ENCODE results near the gene SLC26A8.
"Not testable (repeated sequence)": the region's sequence is repeated elsewhere in the genome, so short reads cannot be mapped to it uniquely, and the experiment has no call there.

The SLC26A8 gene

DNA sequence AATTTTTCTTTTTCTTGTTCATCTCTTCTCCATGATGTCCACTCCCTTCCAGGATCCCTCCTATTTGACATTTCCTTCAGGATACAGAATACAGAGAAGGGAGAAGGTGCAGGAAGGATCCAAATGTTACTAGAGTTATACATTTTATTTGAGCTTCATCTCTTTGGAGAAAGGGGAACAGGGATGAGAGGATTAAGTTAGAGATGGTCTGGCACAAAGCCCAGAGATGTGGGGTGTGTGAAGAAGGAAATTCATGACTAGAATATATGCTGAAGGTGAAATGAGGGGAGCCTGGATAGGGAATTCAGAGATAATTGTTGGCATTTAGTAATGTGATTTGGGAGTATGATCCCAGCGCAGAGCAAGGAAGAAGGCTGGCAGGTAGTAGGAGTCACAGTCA, 81.1 kb downstream of the SLC26A8 start:
- in situ Hi-C loops (cut with HindIII; ENCODE audit: low sequenced_read_pairs): no loop called here

DNA sequence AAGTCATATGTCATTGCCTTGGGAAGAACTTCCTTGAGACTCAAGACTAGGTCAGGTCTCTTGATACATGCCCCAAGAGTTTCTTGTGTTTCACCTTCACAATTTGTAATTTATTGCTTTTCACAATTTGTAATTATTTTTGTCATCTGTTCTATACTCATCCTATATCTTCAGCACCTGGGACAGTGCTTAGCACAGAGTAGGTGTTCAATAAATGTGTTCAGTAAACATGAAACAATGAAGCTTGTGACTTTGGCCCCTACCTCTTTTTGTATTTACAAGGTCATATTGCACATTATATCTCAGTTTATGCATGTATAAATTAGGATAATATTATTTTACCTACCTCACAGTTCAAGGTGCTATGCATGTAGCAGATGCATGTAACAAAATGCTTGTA, 82.1 kb downstream of the SLC26A8 start:
- TF ChIP-seq, protein P1, sequence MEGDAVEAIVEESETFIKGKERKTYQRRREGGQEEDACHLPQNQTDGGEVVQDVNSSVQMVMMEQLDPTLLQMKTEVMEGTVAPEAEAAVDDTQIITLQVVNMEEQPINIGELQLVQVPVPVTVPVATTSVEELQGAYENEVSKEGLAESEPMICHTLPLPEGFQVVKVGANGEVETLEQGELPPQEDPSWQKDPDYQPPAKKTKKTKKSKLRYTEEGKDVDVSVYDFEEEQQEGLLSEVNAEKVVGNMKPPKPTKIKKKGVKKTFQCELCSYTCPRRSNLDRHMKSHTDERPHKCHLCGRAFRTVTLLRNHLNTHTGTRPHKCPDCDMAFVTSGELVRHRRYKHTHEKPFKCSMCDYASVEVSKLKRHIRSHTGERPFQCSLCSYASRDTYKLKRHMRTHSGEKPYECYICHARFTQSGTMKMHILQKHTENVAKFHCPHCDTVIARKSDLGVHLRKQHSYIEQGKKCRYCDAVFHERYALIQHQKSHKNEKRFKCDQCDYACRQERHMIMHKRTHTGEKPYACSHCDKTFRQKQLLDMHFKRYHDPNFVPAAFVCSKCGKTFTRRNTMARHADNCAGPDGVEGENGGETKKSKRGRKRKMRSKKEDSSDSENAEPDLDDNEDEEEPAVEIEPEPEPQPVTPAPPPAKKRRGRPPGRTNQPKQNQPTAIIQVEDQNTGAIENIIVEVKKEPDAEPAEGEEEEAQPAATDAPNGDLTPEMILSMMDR (IDR thresholded peaks at IDR 0.05; ENCODE audit: low read depth, low read length): no peak
- no peak for DNase-seq (ENCODE audit: low read depth, low spot score)
- in situ Hi-C loops (cut with HindIII; ENCODE audit: low sequenced_read_pairs): no loop called here
- no peak overlapping the region for H3K4me3 ChIP-seq (ENCODE audit: low read depth, low read length)

More for the DNA sequence above, 81.1 kb downstream of the SLC26A8 start:
- H3K4me3 ChIP-seq (ENCODE audit: low read depth, low read length): no peak overlapping the region
- TF ChIP-seq, protein P1 (IDR thresholded peaks at IDR 0.05; ENCODE audit: low read depth, low read length): no peak
- no peak for DNase-seq (ENCODE audit: low read depth, low spot score)

DNA sequence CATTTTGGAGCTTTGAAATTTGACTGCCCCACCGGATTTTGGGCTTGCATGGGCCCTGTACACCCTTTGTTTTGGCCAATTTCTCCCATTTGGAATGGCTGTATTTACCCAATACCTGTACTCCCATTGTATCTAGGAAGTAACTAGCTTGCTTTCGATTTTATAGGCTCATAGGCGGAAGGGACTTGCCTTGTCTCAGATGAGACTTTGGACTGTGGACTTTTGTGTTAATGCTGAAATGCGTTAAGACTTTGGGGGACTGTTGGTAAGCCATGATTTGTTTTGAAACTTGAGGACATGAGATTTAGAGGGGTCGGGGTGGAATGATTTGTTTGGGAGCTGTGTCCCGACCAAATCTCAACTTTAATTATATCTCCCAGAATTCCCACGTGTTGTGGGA, 83.3 kb downstream of the SLC26A8 start:
- DNase-seq (ENCODE audit: low read depth, low spot score); H3K4me3 ChIP-seq (ENCODE audit: low read depth, low read length); in situ Hi-C loops (cut with HindIII; ENCODE audit: low sequenced_read_pairs): not testable (repeated sequence)

DNA sequence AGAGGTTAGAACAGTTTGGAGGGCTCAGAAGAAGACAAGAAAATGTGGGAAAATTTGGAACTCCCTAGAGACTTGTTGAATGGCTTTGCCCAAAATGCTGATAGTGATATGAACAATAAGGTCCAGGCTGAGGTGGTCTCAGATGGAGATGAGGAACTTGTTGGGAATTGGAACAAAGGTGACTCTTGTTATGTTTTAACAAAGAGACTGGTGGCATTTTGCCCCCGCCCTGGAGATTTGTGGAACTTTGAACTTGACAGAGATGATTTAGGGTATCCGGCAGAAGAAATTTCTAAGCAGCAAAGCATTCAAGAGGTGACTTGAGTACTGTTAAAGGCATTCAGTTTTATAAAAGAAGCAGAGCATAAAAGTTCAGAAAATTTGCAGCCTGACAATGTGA, 84.4 kb downstream of the SLC26A8 start:
- DNase-seq (ENCODE audit: low read depth, low spot score); in situ Hi-C loops (cut with HindIII; ENCODE audit: low sequenced_read_pairs); H3K4me3 ChIP-seq (ENCODE audit: low read depth, low read length): not testable (repeated sequence)

DNA sequence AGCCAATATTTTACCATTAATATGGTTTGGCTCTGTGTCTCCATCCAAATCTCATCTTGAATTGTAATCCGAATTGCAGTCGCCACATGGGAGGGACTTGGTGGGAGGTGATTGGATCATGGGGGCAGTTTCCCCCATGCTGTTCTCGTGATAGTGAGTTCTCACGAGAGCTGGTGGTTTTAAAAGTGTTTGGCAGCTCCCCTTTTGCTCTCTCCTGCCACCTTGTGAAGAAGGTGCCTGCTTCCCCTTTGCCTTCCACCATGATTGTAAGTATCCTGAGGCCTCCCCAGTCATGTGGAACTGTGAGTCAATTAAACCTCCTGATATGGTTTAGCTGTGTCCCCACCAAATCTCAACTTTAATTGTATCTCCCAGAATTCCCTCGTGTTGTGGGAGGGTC, 85.2 kb downstream of the SLC26A8 start:
- in situ Hi-C loops (cut with HindIII; ENCODE audit: low sequenced_read_pairs); DNase-seq (ENCODE audit: low read depth, low spot score); H3K4me3 ChIP-seq (ENCODE audit: low read depth, low read length): not testable (repeated sequence)

DNA sequence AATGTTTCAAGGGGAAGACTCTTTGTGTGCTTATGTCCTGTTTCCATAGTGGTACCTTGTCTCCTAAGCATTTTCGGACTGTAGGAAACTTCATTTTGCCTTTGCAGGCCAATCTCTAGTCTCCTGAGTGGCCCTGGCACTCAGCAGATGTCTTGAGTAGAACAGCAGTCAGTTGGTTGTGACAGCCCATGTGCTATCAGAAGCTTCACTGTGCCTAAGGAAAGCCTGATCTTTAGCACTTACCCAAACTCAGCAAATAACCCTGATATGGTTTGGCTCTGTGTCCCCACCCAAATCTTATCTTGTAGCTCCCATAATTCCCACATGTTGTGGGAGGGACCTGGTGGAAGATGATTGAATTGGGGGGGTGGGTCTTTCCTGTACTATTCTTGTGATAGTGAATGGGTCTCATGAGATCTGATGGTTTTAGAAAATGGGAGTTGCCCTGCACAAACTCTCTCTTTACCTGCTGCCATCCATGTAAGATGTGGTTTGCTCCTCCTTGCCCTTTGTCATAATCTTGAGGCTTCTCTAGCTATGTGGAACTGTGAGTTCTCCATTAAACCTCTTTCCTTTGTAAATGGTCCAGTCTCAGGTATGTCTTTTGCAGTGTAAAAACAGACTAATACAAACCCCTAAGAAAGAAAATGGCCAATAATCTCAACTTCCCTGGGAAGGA, 87.6 kb downstream of the SLC26A8 start:
- no peak for DNase-seq (ENCODE audit: low read depth, low spot score)
- in situ Hi-C loops (cut with HindIII; ENCODE audit: low sequenced_read_pairs): no loop called here
- TF ChIP-seq, protein P1 (IDR thresholded peaks at IDR 0.05; ENCODE audit: low read depth, low read length): no peak
- H3K4me3 ChIP-seq (ENCODE audit: low read depth, low read length): no peak overlapping the region

DNA sequence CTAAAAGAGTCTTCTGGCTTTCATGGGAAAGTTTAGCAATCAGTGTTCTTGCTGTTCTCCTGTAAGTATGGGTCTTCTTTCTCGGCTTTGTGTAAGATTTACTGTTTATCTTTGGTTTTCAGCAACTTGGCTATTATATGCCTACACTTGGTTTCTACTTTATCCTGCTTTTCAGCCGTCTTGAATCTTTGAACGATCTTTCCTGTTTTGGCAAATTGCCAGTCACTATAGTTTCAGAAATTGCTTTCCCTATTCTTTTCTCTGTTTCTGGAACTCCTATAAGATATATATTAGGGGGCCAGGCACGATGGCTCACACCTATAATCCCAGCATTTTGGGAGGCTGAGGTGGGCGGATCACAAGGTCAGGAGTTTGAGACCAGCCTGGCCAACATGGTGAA, 89.0 kb downstream of the SLC26A8 start:
- no peak overlapping the region for H3K4me3 ChIP-seq (ENCODE audit: low read depth, low read length)
- DNase-seq (ENCODE audit: low read depth, low spot score): no peak
- in situ Hi-C loops (cut with HindIII; ENCODE audit: low sequenced_read_pairs): no loop called here
- TF ChIP-seq, protein P1 (IDR thresholded peaks at IDR 0.05; ENCODE audit: low read depth, low read length): no peak

DNA sequence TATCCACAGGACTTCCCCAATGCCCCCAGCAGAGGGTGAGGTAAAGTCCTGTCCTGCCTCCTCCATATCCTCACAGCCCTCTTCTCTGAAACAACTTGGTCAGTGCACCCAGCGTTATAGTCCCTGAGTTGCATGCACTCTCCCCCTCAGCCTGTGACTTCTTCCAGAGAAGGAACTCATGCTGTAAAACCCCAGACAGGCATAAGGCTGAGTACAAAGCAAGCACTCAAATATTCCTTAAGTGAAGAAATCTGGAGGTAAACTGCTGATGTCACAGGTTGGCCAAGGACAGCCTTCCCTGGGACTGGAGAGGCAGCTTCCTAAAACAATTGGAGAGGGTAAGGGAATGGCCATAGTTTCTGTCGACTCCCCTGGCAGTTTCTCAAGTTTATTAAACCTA, 90.6 kb downstream of the SLC26A8 start:
- in situ Hi-C loops (cut with HindIII; ENCODE audit: low sequenced_read_pairs): no loop called here
- DNase-seq (ENCODE audit: low read depth, low spot score): no peak
- TF ChIP-seq, protein P1 (IDR thresholded peaks at IDR 0.05; ENCODE audit: low read depth, low read length): no peak
- H3K4me3 ChIP-seq (ENCODE audit: low read depth, low read length): no peak overlapping the region

DNA sequence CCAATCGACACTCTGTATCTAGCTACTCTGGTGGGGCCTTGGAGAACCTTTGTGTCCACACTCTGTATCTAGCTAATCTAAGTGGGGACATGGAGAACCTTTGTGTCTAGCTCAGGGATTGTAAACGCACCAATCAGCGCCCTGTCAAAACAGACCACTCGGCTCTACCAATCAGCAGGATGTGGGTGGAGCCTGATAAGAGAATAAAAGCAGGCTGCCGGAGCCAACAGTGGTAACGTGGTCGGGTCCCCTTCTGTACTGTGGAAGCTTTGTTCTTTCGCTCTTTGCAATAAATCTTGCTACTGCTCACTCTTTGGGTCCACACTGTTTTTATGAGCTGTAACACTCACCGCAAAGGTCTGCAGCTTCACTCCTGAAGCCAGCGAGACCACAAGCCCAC, 92.6 kb downstream of the SLC26A8 start:
- H3K4me3 ChIP-seq (ENCODE audit: low read depth, low read length); DNase-seq (ENCODE audit: low read depth, low spot score); in situ Hi-C loops (cut with HindIII; ENCODE audit: low sequenced_read_pairs): not testable (repeated sequence)
